HG03354 (cell line): ENCODE data around the gene SLC18A2.
"Not testable (repeated sequence)": the region's sequence is repeated elsewhere in the genome, so short reads cannot be mapped to it uniquely, and the experiment has no call there.

ENCODE experiments used
- ATAC-seq: cut with Tn5 transposase; IDR thresholded peaks from one replicate; pipeline ENCODE4 v1.9.1; 2021; ENCODE audit warnings: mild to moderate bottlenecking; ENCODE audit not compliant: unreplicated experiment, poor library complexity, severe bottlenecking

The SLC18A2 gene

GRCh38 chr10:117260084-117260483, 19.2 kb downstream of the SLC18A2 start:
- ATAC-seq: no peak

- no peak for ATAC-seq
These were observed 20.6 kb downstream of the SLC18A2 start for GRCh38 chr10:117261501-117261900.

- no peak for ATAC-seq
These were observed 21.5 kb downstream of the SLC18A2 start for GRCh38 chr10:117262291-117262902.

DNA sequence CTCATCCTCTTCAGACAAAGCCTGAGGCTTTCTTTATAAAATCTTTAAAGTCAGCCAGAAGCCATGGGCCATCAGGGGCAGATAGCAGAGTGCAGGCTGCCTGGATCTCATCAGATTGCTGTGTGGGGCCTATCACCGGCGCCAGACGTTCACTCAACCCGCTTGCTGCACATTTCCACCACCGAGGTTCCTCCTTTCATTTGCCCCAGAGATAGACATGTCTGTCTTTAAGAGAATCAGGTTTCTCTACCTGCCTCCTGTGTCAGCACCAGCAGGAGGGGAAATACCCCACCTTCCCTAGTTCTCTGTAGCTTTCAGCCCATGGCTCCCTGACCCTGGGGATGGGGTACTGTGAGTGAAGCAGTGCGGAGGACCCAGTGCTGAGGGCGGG, 22.0 kb downstream of the SLC18A2 start:
- ATAC-seq: no peak

GRCh38 chr10:117264782-117265181, 23.9 kb downstream of the SLC18A2 start:
- ATAC-seq: no peak

- ATAC-seq: no peak
These were observed 25.5 kb downstream of the SLC18A2 start for GRCh38 chr10:117266400-117266799.

DNA sequence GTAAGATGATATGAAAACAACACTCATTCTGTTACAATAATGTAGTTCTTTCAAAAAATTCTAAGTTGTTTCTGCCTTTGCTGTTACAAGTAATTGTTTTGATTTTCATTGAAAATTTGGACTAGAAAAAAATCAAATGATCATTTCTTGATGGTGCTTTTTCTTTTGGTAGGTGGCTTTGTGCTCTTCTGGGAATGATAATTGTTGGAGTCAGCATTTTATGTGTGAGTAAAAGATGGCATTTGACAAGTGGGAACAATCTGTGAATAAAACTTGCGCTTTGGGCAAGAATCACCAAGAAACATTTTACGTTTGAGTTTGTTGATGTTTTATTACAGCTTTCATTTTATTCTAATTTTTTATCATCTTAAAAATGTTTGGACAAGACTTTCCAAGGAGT, 25.9 kb downstream of the SLC18A2 start:
- no peak for ATAC-seq

DNA sequence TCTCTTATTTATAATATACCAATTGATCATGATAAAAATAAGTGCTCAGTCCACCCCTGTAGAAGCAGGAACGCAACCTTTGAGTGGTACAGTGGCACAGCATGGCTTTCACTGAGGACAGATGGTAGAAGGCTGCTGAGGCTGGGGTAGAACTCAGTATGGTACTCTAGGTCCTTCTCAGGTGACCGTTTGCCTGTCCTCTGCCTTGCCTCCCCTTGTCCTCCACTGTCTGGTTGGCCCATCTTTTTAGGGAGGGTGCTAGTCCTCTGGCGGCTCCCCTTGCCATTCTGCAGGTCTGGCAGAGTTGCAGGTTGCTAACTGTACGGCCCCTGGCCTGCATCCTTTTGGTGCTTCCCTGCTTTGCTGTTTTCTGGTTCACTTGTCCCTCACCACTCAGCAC, 27.3 kb downstream of the SLC18A2 start:
- no peak for ATAC-seq

DNA sequence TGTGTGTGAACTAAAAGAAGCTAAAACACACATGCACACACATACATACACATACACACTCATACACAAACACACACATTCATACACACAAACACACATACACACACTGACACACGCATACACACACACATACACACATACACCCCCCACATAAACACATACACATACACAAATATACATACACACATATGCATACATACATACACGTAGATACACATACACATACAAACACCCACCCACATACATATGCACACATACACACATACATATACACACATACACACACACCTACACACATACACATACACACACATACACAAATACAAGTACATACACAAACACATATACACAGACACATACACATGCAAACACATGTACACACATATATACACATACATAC, 28.0 kb downstream of the SLC18A2 start:
- ATAC-seq: no peak

- no peak for ATAC-seq
These were observed 30.5 kb downstream of the SLC18A2 start for GRCh38 chr10:117271427-117271826.

- no peak for ATAC-seq
These were observed 31.5 kb downstream of the SLC18A2 start for GRCh38 chr10:117272195-117273076.

- no peak for ATAC-seq
These were observed 33.1 kb downstream of the SLC18A2 start for GRCh38 chr10:117273980-117274379.

GRCh38 chr10:117274509-117274908, 33.6 kb downstream of the SLC18A2 start:
- no peak for ATAC-seq

- no peak for ATAC-seq
These were observed 34.2 kb downstream of the SLC18A2 start for GRCh38 chr10:117275121-117275520.

DNA sequence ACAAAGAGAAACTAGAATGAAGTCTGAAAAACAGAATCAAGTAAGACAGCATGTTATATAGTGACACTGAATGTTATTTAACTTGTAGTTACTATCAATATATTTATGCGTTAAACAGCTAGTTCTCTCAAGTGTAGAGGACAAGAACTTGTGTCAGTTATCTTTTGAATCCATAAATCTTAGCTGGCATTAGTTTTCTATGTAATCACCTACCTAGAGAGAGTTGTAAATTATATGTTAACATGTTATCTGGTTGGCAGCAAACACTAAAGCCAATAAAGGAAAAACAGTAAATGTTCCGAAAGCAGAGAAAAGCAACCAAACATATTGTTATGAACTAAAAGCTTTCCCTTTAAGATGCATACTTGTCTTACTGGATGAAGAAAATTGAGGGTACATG, 36.8 kb downstream of the SLC18A2 start:
- ATAC-seq: no peak

DNA sequence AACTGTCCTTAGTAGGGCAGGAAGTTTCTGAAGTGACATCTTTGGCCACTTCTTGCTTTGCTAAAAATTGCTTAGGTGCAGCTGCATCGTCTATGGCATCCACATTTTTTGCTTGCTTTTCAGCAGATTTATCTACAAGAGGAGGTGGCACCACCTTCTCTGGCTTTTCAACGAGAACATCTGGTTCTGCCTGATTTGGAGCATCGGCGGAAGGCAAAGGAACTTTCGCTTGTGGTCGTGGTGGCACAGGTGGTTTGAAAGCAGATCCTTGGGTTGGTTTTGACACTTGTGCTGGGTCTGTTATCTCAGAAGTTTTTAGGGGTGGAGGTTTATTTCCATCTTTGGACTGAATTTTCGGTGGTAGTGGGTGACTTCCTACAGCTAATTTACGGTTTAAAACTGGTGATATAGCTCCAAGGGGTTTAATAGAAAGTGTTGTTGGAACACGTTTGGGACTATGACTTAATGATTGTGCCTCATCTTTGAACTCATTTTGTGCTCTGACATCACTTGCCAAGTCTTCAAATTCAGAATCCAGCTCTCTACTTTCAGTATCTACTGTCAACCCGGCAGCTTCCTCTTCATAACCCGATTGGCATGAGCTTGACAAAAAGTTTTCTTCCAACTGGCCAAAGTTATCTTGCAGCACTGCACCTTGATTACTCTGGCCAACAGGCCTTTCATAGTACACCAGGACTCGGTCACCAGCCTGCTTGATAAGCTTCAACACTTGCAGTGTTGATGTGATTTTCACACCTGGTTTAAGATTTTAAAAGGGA, 44.0 kb downstream of the SLC18A2 start:
- no peak for ATAC-seq

DNA sequence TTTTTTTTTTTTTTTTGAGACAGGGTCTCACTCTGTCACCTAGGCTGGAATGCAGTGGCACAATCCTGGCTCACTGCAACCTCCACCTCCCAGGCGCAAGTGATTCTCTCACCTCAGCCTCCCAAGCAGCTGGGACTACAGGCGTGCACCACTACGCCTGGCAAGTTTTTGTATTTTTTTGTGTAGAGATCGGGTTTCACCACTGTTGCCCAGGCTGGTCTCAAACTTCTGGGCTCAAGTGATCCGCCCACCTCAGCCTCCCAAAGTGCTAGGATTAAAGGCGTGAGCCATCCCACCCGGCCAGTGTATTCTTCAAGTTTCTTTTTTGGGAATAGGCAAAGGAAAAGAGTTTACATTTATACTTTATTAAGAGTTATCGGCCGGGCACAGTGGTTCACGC, 50.0 kb downstream of the SLC18A2 start:
- ATAC-seq: not testable (repeated sequence)

- ATAC-seq: no peak
These were observed 53.2 kb downstream of the SLC18A2 start for GRCh38 chr10:117294039-117294645.

GRCh38 chr10:117294735-117295134, 53.8 kb downstream of the SLC18A2 start:
- no peak for ATAC-seq

DNA sequence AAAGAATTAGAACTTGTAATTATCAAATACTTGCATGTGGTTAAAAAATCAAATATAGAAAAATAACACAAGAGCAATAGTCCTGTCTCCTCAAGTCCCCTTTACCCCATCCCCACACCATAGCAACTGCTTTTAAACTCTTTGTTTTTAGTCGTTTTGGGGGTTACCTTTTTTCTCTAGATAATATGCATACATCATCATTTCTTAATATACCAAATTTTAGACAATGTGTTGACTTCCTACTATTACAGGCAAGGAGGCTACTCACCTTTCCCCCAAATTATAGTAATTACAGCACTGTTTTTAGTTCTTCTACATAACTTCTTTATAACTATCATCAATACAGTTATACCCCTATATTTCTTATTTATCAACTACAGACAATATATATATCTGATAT, 57.3 kb downstream of the SLC18A2 start:
- no peak for ATAC-seq
